Measurements from ENCODE around the gene RAB37.

GRCh38 chr17:74687886-74688285 is 49.2 kb upstream of the RAB37 start:
- no peak for TF ChIP-seq OSR1 (CRISPR knock-in tag; IDR thresholded peaks at IDR 0.05)
- no peak for TF ChIP-seq CSDC2 (CRISPR knock-in tag; IDR thresholded peaks at IDR 0.05)
- no peak for TF ChIP-seq SNAI2 (CRISPR knock-in tag; IDR thresholded peaks at IDR 0.05)
- TF ChIP-seq, protein P1, sequence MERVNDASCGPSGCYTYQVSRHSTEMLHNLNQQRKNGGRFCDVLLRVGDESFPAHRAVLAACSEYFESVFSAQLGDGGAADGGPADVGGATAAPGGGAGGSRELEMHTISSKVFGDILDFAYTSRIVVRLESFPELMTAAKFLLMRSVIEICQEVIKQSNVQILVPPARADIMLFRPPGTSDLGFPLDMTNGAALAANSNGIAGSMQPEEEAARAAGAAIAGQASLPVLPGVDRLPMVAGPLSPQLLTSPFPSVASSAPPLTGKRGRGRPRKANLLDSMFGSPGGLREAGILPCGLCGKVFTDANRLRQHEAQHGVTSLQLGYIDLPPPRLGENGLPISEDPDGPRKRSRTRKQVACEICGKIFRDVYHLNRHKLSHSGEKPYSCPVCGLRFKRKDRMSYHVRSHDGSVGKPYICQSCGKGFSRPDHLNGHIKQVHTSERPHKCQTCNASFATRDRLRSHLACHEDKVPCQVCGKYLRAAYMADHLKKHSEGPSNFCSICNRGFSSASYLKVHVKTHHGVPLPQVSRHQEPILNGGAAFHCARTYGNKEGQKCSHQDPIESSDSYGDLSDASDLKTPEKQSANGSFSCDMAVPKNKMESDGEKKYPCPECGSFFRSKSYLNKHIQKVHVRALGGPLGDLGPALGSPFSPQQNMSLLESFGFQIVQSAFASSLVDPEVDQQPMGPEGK (CRISPR knock-in tag; IDR thresholded peaks at IDR 0.05; ENCODE audit: borderline replicate concordance) = no peak
- no peak for TF ChIP-seq BACH2 (CRISPR knock-in tag; IDR thresholded peaks at IDR 0.05; ENCODE audit: borderline replicate concordance)
- no peak for TF ChIP-seq ZFP3 (CRISPR knock-in tag; IDR thresholded peaks at IDR 0.05)
